GM23248 (cell line): ENCODE data around the gene DCUN1D2. TPM values are rescaled to one million over a fixed set of nuclear protein-coding genes. Genes with fewer than 3 reads are reported as not detected.

Experiments used
- DNase-seq: peaks from one replicate; pipeline ENCODE4 v3.0.0-alpha.2; 2015
- H2AFZ ChIP-seq: fragments of 200-600 bp; sonication (generic); 2 replicates; pipeline ENCODE4 v1.6.1; 2016; ENCODE audit warnings: antibody characterized with exemption
- H3F3A ChIP-seq: fragments of 200-600 bp; sonication (generic); 2 replicates; pipeline ENCODE4 v1.6.1; 2016; ENCODE audit warnings: mild to moderate bottlenecking, antibody characterized with exemption, mixed run types; ENCODE audit not compliant: insufficient read depth
- H3K27ac ChIP-seq: fragments of 200-600 bp; sonication (generic); 2 replicates; pipeline ENCODE4 v1.5.1; 2016; ENCODE audit warnings: mild to moderate bottlenecking
- H3K27me3 ChIP-seq: fragments of 200-600 bp; sonication (generic); replicated peaks from 2 replicates; pipeline ENCODE4 v1.6.1; 2016; ENCODE audit warnings: mild to moderate bottlenecking; ENCODE audit not compliant: insufficient read depth
- H3K36me3 ChIP-seq: fragments of 200-600 bp; sonication (generic); 2 replicates; pipeline ENCODE4 v1.6.1; 2016; ENCODE audit warnings: low read depth, mild to moderate bottlenecking
- H3K4me1 ChIP-seq: fragments of 200-600 bp; sonication (generic); 2 replicates; pipeline ENCODE4 v1.6.1; 2016; ENCODE audit warnings: mild to moderate bottlenecking; ENCODE audit not compliant: insufficient read depth
- H3K4me2 ChIP-seq: fragments of 200-600 bp; sonication (generic); one replicate; pipeline ENCODE4 v1.6.1; 2016; ENCODE audit warnings: mild to moderate bottlenecking; ENCODE audit not compliant: unreplicated experiment
- H3K4me3 ChIP-seq: fragments of 200-600 bp; sonication (generic); 2 replicates; pipeline ENCODE4 v1.5.1; 2016; ENCODE audit warnings: mild to moderate bottlenecking
- H3K79me2 ChIP-seq: fragments of 200-600 bp; sonication (generic); 2 replicates; pipeline ENCODE4 v1.6.1; 2016; ENCODE audit warnings: mild to moderate bottlenecking; ENCODE audit not compliant: insufficient read depth
- H3K9ac ChIP-seq: fragments of 200-600 bp; sonication (generic); 2 replicates; pipeline ENCODE4 v1.6.1; 2016; ENCODE audit warnings: mild to moderate bottlenecking
- H3K9me2 ChIP-seq: fragments of 200-600 bp; sonication (generic); 2 replicates; pipeline ENCODE4 v1.6.1; 2016; ENCODE audit warnings: mixed run types, mild to moderate bottlenecking, moderate library complexity; ENCODE audit not compliant: insufficient read depth
- H3K9me3 ChIP-seq: fragments of 200-600 bp; sonication (generic); one replicate; pipeline ENCODE4 v1.6.1; 2017; ENCODE audit warnings: low read depth
- H4K20me1 ChIP-seq: fragments of 200-600 bp; sonication (generic); 2 replicates; pipeline ENCODE4 v1.6.0; 2016; ENCODE audit not compliant: insufficient read depth
- EZH2 ChIP-seq: fragments of 200-600 bp; sonication (generic); IDR thresholded peaks from 2 replicates; pipeline ENCODE4 v1.6.1; 2018; ENCODE audit warnings: antibody characterized with exemption, mild to moderate bottlenecking; ENCODE audit not compliant: insufficient read depth, poor library complexity, severe bottlenecking
- EZH2phosphoT487 ChIP-seq: fragments of 200-600 bp; sonication (generic); IDR thresholded peaks from 2 replicates; pipeline ENCODE4 v1.6.1; 2018; ENCODE audit warnings: antibody characterized with exemption, moderate library complexity, mild to moderate bottlenecking, low read depth; ENCODE audit not compliant: insufficient read depth
- WGBS, 2 experiments: methylation state at CpG; one replicate each; pipeline ENCODE4 v1.1.6; 2015 to 2017; ENCODE audit warnings: low lambda C conversion rate in 2 of 2, low coverage in 1 of 2; ENCODE audit errors: missing lambda C conversion rate in 2 of 2; 5-methylcytosine and 5-hydroxymethylcytosine counted together
- in situ Hi-C: fragments of 300-500 bp; cut with MboI; formaldehyde crosslinking; loops from 2 replicates; pipeline ENCODE4 v1.15.0; 2020
- polyA plus RNA-seq: library from polyadenylated mRNA; unstranded; fragments of >200 nt; fragmentation: Nextera tagmentation; extraction: Ambion mirVana; gene quantifications from 2 replicates; pipeline ENCODE4 v1.2.1, GENCODE V29; 2016
- total RNA-seq: library from RNA; depleted of rRNA; stranded (reverse); fragments of >200 nt; shearing (Covaris generic); gene quantifications from 2 replicates; pipeline ENCODE4 v1.2.3, GENCODE V29; 2014

DCUN1D2 gene
- total and polyA plus RNA-seq, 2 experiments from 2014 or later, result 7.2 to 9.9 TPM

DNA sequence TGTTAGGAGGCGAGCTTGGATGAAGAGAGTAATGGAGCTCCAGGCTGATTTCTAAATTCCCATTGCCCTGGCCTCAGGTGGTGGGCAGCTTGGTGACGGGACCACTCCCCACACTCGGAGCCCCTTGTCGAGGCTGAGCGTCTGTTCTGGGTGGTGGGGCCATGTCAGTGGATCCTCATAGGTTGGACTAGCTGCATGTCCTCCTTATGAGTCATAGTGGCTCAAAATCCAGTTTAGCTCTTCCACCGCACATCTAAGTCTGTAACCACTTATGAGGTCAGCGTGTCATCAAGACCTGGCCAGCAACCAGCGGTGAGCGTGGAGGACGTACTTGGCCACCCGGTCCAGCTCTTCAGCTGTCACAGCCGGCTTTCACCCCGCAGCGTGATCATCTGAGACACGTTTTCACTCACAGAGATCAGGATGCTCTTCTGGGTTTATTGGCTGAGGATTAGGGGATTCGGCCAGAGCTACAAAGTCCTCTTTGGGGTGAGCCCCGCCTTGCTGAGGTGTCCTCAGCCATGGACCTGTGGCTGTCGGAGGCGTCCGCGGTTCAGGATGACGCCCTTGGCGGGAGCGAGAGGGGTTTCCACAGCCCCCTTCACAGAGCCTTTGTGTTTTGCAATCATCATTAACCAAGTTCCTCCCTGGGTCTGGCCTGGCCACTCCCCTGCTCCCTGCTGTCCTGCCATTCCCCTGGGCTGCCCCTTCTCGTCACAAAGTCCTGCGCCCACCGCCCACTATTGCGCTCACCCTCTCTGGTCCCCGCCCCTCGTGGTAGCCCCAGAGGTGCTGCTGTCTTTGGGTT lies 79.1 kb downstream of the DCUN1D2 start:
- Histone ChIP-seq H3F3A (peaks cover 4% of the 10 kb centered on the region; the same call in 1 of the 2 replicates), H3K9ac (peak overlapping the region; percentile 82), H3K27me3 (no peaks in the 10 kb centered on the region), H3K4me2 (peak overlapping the region; percentile 74), H3K36me3 (no peaks in the 10 kb centered on the region), H3K4me1 (peaks cover 33% of the 10 kb centered on the region), H2AFZ (peak overlapping the region; percentile 40), H4K20me1 (no peaks in the 10 kb centered on the region), H3K27ac (peak overlapping the region; percentile 98), H3K9me3 (no peaks in the 10 kb centered on the region), H3K9me2 (no peaks in the 10 kb centered on the region), H3K4me3 (peak overlapping the region; percentile 57), H3K79me2 (no peaks in the 10 kb centered on the region)
- no peak for TF ChIP-seq EZH2
- TF ChIP-seq EZH2phosphoT487, result no peak
- peak; percentile 97 for DNase-seq
- in situ Hi-C loops, result no loop called here
- 23 to 27% methylated on average over 29 to 30 of the region's 30 CpGs for WGBS, 2 experiments

DNA sequence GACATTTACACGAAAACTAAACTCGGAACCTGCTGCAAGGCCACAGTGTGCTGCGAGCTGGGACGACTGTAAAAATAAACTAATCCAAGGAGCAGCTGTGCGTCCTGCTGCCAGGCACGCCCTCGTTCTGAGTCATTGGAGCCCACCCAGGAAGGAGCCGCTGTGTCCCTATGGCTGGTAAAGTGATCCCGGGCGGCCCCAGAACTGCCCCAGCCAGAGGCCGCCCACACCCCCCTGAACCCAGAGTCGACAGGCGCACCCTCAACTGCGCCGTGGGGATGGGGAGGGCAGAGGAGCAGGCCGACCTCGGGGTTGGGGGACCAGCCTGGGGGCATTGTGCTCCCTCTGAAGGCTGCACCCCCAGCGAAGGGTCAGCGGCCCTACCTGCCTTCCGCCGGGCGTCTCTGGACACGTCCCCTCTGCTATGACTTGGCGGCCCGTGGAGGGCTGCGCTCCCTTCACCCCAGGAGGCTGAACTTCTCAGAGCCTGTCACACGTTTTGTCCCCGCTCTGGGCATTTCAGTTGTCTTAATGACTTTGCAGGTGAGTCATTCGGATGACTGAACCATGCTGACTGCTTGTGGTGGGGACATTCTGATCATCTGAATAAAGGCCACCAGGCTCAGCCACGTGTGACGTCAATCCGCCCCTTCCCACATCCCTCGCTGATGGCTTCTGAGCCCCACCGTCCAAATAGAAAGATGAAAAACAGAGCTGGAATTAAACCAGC lies 79.9 kb downstream of the DCUN1D2 start:
- no peaks in the 10 kb centered on the region for H3K27me3 ChIP-seq
- 3 to 6% methylated on average over 28 to 34 of the region's 34 CpGs for WGBS, 2 experiments
- H3K4me3 ChIP-seq, result peak overlapping the region; percentile 57
- peak; percentile 93 for DNase-seq
- peak overlapping the region; percentile 37 for H2AFZ ChIP-seq
- H3F3A ChIP-seq, result peaks cover 4% of the 10 kb centered on the region; the same call in 1 of the 2 replicates
- H3K9ac ChIP-seq, result peak overlapping the region; percentile 82
- H3K9me3 ChIP-seq, result no peaks in the 10 kb centered on the region
- peaks cover 33% of the 10 kb centered on the region for H3K4me1 ChIP-seq
- H4K20me1 ChIP-seq, result no peaks in the 10 kb centered on the region
- H3K27ac ChIP-seq, result peak overlapping the region; percentile 98
- in situ Hi-C loops, result no loop called here
- no peaks in the 10 kb centered on the region for H3K36me3 ChIP-seq
- peak overlapping the region; percentile 74 for H3K4me2 ChIP-seq
- H3K9me2 ChIP-seq, result no peaks in the 10 kb centered on the region
- no peaks in the 10 kb centered on the region for H3K79me2 ChIP-seq
- TF ChIP-seq EZH2 (no peak), EZH2phosphoT487 (0 out of 2 replicates have a peak, but pooled peaks have one; percentile 40)

DNA sequence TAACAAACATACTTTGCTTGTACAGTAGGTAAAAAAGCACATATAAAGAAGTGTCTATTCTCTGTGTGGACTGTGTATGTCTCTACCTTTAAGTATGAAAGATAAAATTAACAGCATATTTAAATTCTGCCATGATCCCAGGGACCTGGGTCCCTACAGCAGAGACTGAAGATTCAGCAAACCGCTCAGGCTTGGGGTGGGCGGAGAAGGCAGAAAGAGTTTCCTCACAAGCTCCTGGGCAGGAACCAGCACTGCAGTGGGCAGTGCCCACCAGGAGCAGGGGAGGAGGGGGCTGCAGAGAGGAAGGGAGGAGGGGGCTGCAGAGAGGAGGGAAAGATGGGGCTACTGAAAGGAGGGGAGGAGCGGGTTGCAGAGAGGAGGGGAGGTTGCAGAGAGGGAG lies 81.9 kb downstream of the DCUN1D2 start:
- Histone ChIP-seq H3K79me2 (no peaks in the 10 kb centered on the region), H3K4me2 (no peak overlapping the region), H3K27me3 (no peaks in the 10 kb centered on the region), H2AFZ (no peak overlapping the region), H3K4me3 (no peak overlapping the region), H3F3A (peaks cover 4% of the 10 kb centered on the region; the same call in 1 of the 2 replicates), H3K27ac (no peak overlapping the region), H3K9me2 (no peaks in the 10 kb centered on the region), H3K36me3 (no peaks in the 10 kb centered on the region), H3K9me3 (no peaks in the 10 kb centered on the region), H3K9ac (no peak overlapping the region), H3K4me1 (peaks cover 28% of the 10 kb centered on the region), H4K20me1 (no peaks in the 10 kb centered on the region)
- DNase-seq, result no peak
- 80 to 88% methylated on average over 2 to 3 of the region's 3 CpGs for WGBS, 2 experiments
- TF ChIP-seq EZH2phosphoT487 (no peak), EZH2 (no peak)
- in situ Hi-C loops, result no loop called here

DNA sequence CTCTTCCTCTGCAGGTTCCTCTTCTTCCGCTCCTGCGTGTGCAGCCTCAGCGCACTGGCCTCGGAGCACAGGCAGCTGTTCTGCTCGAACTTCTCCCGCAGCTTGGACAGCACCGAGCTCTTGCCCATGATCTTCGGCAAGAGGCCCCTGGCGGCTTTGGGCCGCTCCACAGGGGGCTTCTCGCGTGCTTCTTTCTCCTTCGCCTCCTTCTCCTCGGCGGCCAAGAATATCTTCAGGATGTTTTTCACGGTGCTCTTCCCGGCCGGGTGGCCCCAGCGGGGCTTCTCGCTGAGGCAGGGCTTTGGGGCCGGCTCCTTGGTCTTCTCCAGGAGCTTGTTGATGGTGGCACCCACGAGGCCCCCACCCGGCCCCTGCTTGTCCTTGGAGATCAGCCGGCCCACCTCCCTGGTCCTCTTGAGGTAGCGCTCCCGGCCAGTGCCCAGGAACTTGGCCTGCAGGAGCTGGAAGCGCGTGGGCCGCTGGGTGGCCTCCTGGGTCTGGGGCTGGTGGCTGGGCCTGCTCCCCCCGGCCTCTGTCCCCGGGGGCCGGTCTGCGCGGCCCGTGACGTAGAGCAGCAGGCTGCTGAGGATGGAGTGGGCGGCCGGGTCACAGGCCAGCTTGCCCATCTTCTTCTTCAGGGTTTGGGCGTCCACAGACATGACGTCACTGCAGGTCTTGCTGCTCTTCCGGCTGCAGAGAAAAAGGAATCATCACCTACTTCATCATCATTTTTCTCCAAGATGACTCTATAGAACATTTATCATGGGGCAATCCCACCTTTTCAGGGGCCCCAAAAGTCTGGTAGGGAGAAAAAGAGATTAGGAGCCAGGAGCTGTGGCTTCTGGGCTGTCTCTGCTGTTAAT lies 82.7 kb downstream of the DCUN1D2 start:
- Histone ChIP-seq H3K4me2 (peak overlapping the region; percentile 12), H2AFZ (no peak overlapping the region), H3K9me2 (no peaks in the 10 kb centered on the region), H3K27ac (no peak overlapping the region), H3K9ac (no peak overlapping the region), H3K4me3 (no peak overlapping the region), H3K4me1 (peaks cover 28% of the 10 kb centered on the region), H4K20me1 (no peaks in the 10 kb centered on the region), H3K27me3 (no peaks in the 10 kb centered on the region), H3F3A (peaks cover 4% of the 10 kb centered on the region; the same call in 1 of the 2 replicates), H3K9me3 (no peaks in the 10 kb centered on the region), H3K36me3 (no peaks in the 10 kb centered on the region), H3K79me2 (no peaks in the 10 kb centered on the region)
- TF ChIP-seq EZH2phosphoT487 (no peak), EZH2 (no peak)
- 92 to 93% methylated on average over 36 to 41 of the region's 41 CpGs for WGBS, 2 experiments
- in situ Hi-C loops, result no loop called here
- peak; percentile 20 for DNase-seq
